SK-N-SH (cell line): ENCODE results near the gene MYLK4. TPM values are rescaled to one million over a fixed set of nuclear protein-coding genes. Genes with fewer than 3 reads are reported as not detected.

ENCODE experiments used
- CTCF ChIA-PET: fragments of 300-600, 350-600 bp; formaldehyde crosslinking; extraction: SDS; loops from one replicate; lab custom pipeline; 2021; lab: Yijun Ruan, JAX
- POLR2A ChIA-PET: fragments of 350-600 bp; sonication (Branson Sonifier 250); formaldehyde crosslinking; extraction: SDS; loops from one replicate; lab custom pipeline; 2020; ENCODE audit warnings: antibody characterized with exemption, inconsistent platforms; lab: Yijun Ruan, JAX
- DNase-seq: peaks from one replicate; pipeline ENCODE4 v3.0.0; 2012
- H2AFZ ChIP-seq: fragments of 200-600 bp; sonication (generic); 2 replicates; pipeline ENCODE4 v1.8.1; 2016; ENCODE audit warnings: antibody characterized with exemption, mild to moderate bottlenecking, low read depth
- H3F3A ChIP-seq: fragments of 200-600 bp; sonication (generic); replicated peaks from 2 replicates; pipeline ENCODE3; 2016; ENCODE audit warnings: antibody characterized with exemption, mild to moderate bottlenecking; ENCODE audit not compliant: insufficient read depth
- H3K27ac ChIP-seq, 2 experiments: fragments of 200-500 bp in 1 of 2; fragments of 200-600 bp in 1 of 2; sonication (Bioruptor generic) in 1 of 2; sonication (generic), shearing (Covaris generic) in 1 of 2; 2 replicates each; pipeline versions ENCODE4 v1.5.1 to v1.6.1; 2014 to 2016; ENCODE audit warnings: low read depth in 2 of 2, inconsistent platforms in 1 of 2, low read length in 1 of 2, mild to moderate bottlenecking in 1 of 2, mixed read lengths in 1 of 2
- H3K27me3 ChIP-seq: fragments of 200-600 bp; sonication (generic), shearing (Covaris generic); 2 replicates; pipeline ENCODE4 v1.6.1; 2016; ENCODE audit warnings: mixed run types; ENCODE audit not compliant: insufficient read depth
- H3K36me3 ChIP-seq, 2 experiments: fragments of 200-500 bp in 1 of 2; fragments of 200-600 bp in 1 of 2; sonication (Bioruptor generic) in 1 of 2; sonication (generic) in 1 of 2; replicated peaks in 1 of 2; 2 replicates each; pipeline versions ENCODE3 to v1.5.1; 2014 to 2016; ENCODE audit warnings: low read length in 1 of 2, mild to moderate bottlenecking in 1 of 2; ENCODE audit not compliant: insufficient read depth in 2 of 2, control insufficient read depth in 1 of 2
- H3K4me1 ChIP-seq, 2 experiments: fragments of 200-500 bp in 1 of 2; fragments of 200-600 bp in 1 of 2; sonication (Bioruptor generic) in 1 of 2; sonication (generic), shearing (Covaris generic) in 1 of 2; 2 replicates each; pipeline versions ENCODE4 v1.5.1 to v1.6.1; 2014 to 2016; ENCODE audit warnings: low read depth in 1 of 2, low read length in 1 of 2, mixed run types in 1 of 2; ENCODE audit not compliant: insufficient read depth in 2 of 2, control insufficient read depth in 1 of 2
- H3K4me2 ChIP-seq: fragments of 200-600 bp; sonication (generic), shearing (Covaris generic); 2 replicates; pipeline ENCODE4 v1.6.1; 2017; ENCODE audit warnings: mixed run types
- H3K4me3 ChIP-seq, 2 experiments: fragments of 200-500 bp in 1 of 2; fragments of 200-600 bp in 1 of 2; sonication (Bioruptor generic) in 1 of 2; sonication (generic), shearing (Covaris generic) in 1 of 2; 2 replicates each; pipeline versions ENCODE4 v1.5.1 to v1.8.1; 2014 to 2016; ENCODE audit warnings: low read depth in 2 of 2, inconsistent platforms in 1 of 2, low read length in 1 of 2, mild to moderate bottlenecking in 1 of 2, mixed read lengths in 1 of 2, moderate library complexity in 1 of 2
- H3K79me2 ChIP-seq: fragments of 200-600 bp; sonication (generic); 2 replicates; pipeline ENCODE4 v1.8.1; 2017; ENCODE audit warnings: mild to moderate bottlenecking; ENCODE audit not compliant: insufficient read depth
- H3K9ac ChIP-seq: fragments of 200-600 bp; sonication (generic); 2 replicates; pipeline ENCODE4 v1.6.1; 2017; ENCODE audit warnings: mixed run types
- H3K9me2 ChIP-seq: fragments of 200-600 bp; sonication (generic); 2 replicates; pipeline ENCODE4 v1.6.1; 2017; ENCODE audit warnings: mixed run types
- H3K9me3 ChIP-seq: fragments of 200-600 bp; sonication (generic); 2 replicates; pipeline ENCODE4 v1.6.1; 2017; ENCODE audit warnings: mixed run types, mild to moderate bottlenecking, moderate library complexity
- H4K20me1 ChIP-seq: fragments of 200-600 bp; sonication (generic); 2 replicates; pipeline ENCODE4 v1.6.1; 2017; ENCODE audit warnings: mild to moderate bottlenecking, mixed run types; ENCODE audit not compliant: insufficient read depth
- CHD2 ChIP-seq: fragments of 150-350 bp; IDR thresholded peaks from 2 replicates; pipeline ENCODE4 v1.6.1; 2018; ENCODE audit warnings: low read length; ENCODE audit not compliant: partially characterized antibody
- CTCF ChIP-seq: fragments of 200-600 bp; sonication (generic); IDR thresholded peaks from 2 replicates; pipeline ENCODE4 v1.6.1; 2017; ENCODE audit warnings: antibody characterized with exemption, mild to moderate bottlenecking, moderate library complexity
- EZH2phosphoT487 ChIP-seq: fragments of 200-600 bp; sonication (generic); IDR thresholded peaks from 2 replicates; pipeline ENCODE4 v1.6.1; 2017; ENCODE audit warnings: low read depth, mixed run types, mild to moderate bottlenecking, antibody characterized with exemption, moderate library complexity, borderline replicate concordance
- FOSL2 ChIP-seq: IDR thresholded peaks from 2 replicates; pipeline ENCODE4 v1.4.0; 2012; ENCODE audit warnings: low read depth, mild to moderate bottlenecking, moderate library complexity, borderline replicate concordance
- FOXM1 ChIP-seq: IDR thresholded peaks from 2 replicates; pipeline ENCODE4 v1.4.0; 2012; ENCODE audit warnings: low read depth, mild to moderate bottlenecking
- MEF2A ChIP-seq: IDR thresholded peaks from 2 replicates; pipeline ENCODE4 v1.4.0; 2012; ENCODE audit warnings: low read depth, borderline replicate concordance
- NRF1 ChIP-seq: IDR thresholded peaks from 2 replicates; pipeline ENCODE4 v1.6.1; 2012; ENCODE audit warnings: low read depth, mild to moderate bottlenecking, low read length
- POLR2AphosphoS5 ChIP-seq: IDR thresholded peaks from 2 replicates; pipeline ENCODE4 v1.6.1; 2012; ENCODE audit warnings: low read depth, low read length
- RAD21 ChIP-seq: IDR thresholded peaks from 2 replicates; pipeline ENCODE4 v1.6.1; 2012; ENCODE audit warnings: mild to moderate bottlenecking, low read length
- RCOR1 ChIP-seq: fragments of 150-350 bp; IDR thresholded peaks from 2 replicates; pipeline ENCODE4 v1.6.1; 2017; ENCODE audit warnings: antibody characterized with exemption, low read length
- RXRA ChIP-seq: IDR thresholded peaks from 2 replicates; pipeline ENCODE4 v1.4.0; 2012; ENCODE audit warnings: low read depth, mild to moderate bottlenecking, borderline replicate concordance
- TAF1 ChIP-seq: IDR thresholded peaks from 2 replicates; pipeline ENCODE4 v1.6.1; 2012; ENCODE audit warnings: low read depth, mild to moderate bottlenecking, low read length, moderate library complexity, borderline replicate concordance
- TEAD4 ChIP-seq: IDR thresholded peaks from 2 replicates; pipeline ENCODE4 v1.4.0; 2012; ENCODE audit warnings: mild to moderate bottlenecking, borderline replicate concordance; ENCODE audit not compliant: insufficient read depth
- YY1 ChIP-seq: IDR thresholded peaks from 2 replicates; pipeline ENCODE4 v1.4.0; 2012; ENCODE audit warnings: low read depth, mild to moderate bottlenecking
- ZBTB33 ChIP-seq: IDR thresholded peaks from 2 replicates; pipeline ENCODE4 v1.4.0; 2012; ENCODE audit warnings: low read depth, borderline replicate concordance
- WGBS: methylation state at CpG from one replicate; pipeline ENCODE4 v1.1.6; 2017; ENCODE audit warnings: low lambda C conversion rate; 5-methylcytosine and 5-hydroxymethylcytosine counted together
- polyA plus RNA-seq, 3 experiments: library from polyadenylated mRNA; depleted of rRNA; stranded (reverse); fragments of >200 nt; gene quantifications; 2 replicates each; pipeline ENCODE4 v1.2.3, GENCODE V29; 2012
- TF ChIP-seq, protein P1 (sequence below): IDR thresholded peaks from 2 replicates; pipeline ENCODE4 v1.4.0; 2012; ENCODE audit warnings: low read depth, borderline replicate concordance

The MYLK4 gene
- polyA plus RNA-seq, 1 of the 3 experiments (the other 2 are of a cell fraction), result 0.16 TPM

DNA sequence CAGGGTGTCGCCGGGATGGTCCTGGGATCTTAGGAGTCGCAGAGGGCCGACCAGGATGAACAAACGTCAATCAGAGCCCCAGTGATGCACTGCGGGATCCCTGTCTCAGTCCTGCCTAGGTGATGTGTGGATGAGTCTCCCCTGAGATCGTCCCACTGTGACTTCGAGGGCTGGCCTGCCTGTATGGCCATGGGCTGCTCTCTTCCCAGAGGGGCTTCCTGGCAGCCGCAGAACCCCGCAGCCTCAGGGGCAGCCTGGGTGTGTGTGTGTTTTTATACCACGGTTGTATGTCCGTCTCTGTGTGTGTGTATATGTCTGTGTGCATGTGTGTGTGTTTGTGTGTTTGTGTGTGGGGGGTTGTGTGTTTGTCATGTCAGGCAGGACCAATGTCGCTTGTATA is 111.6 kb downstream of the MYLK4 start:
- Histone ChIP-seq H3K4me3 (no peak overlapping the region), H3K9ac (no peak overlapping the region), H3K36me3 (no peaks in the 10 kb centered on the region), H3K9me3 (no peaks in the 10 kb centered on the region), H3K79me2 (no peaks in the 10 kb centered on the region), H3K4me1 (peaks cover under 1 to 3% of the 10 kb centered on the region in 2 experiments; a peak in 2 of 4 replicates), H3K9me2 (no peaks in the 10 kb centered on the region), H4K20me1 (no peaks in the 10 kb centered on the region), H2AFZ (no peak overlapping the region), H3K27me3 (peaks cover 14% of the 10 kb centered on the region), H3F3A (no peaks in the 10 kb centered on the region), H3K27ac (no peak overlapping the region), H3K4me2 (no peak overlapping the region)
- DNase-seq, result no peak
- TF ChIP-seq TAF1 (no peak), FOSL2 (no peak), MEF2A (no peak), YY1 (no peak), RCOR1 (no peak), ZBTB33 (no peak), CHD2 (no peak), RXRA (no peak), EZH2phosphoT487 (no peak), TEAD4 (no peak), NRF1 (no peak), POLR2AphosphoS5 (no peak), FOXM1 (no peak), CTCF (no peak), RAD21 (no peak)
- TF ChIP-seq, protein P1, sequence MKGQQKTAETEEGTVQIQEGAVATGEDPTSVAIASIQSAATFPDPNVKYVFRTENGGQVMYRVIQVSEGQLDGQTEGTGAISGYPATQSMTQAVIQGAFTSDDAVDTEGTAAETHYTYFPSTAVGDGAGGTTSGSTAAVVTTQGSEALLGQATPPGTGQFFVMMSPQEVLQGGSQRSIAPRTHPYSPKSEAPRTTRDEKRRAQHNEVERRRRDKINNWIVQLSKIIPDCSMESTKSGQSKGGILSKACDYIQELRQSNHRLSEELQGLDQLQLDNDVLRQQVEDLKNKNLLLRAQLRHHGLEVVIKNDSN, result no peak
- POLR2A ChIA-PET, result no interaction called here
- CTCF ChIA-PET, result interaction anchor here (0.6 to 0.7 kb wide), 2 partner anchors 42 to 1043 kb away, joined by 3 read pairs; no protein-coding TSS in a partner anchor
- WGBS, result 53% methylated on average over 6 of the region's 13 CpGs
